Hepatocyte (in vitro differentiated cells): ENCODE results near the gene GNL2.

Experiments used
- CTCF ChIP-seq: fragments of 200-600 bp; sonication (generic); IDR thresholded peaks from 2 replicates; pipeline ENCODE4 v1.5.1; 2016; ENCODE audit warnings: antibody characterized with exemption, mild to moderate bottlenecking; ENCODE audit not compliant: poor library complexity
- EZH2 ChIP-seq: fragments of 200-600 bp; sonication (generic); IDR thresholded peaks from 2 replicates; pipeline ENCODE4 v1.6.1; 2016; ENCODE audit warnings: antibody characterized with exemption, mild to moderate bottlenecking, borderline replicate concordance

- no peak for TF ChIP-seq CTCF
- no peak for TF ChIP-seq EZH2
Observed at GRCh38 chr1:37629726-37630425, 34.1 kb upstream of the GNL2 start.
